GM19025 (cell line): ENCODE data around the gene CCNL2.
"Not testable (repeated sequence)": the region's sequence is repeated elsewhere in the genome, so short reads cannot be mapped to it uniquely, and the experiment has no call there.

Source experiments
- ATAC-seq: cut with Tn5 transposase; IDR thresholded peaks from one replicate; pipeline ENCODE4 v1.9.1; 2021; ENCODE audit warnings: mild to moderate bottlenecking, low read depth, moderate library complexity; ENCODE audit not compliant: unreplicated experiment

CCNL2 gene

GRCh38 chr1:1402072-1402900 is 3.2 kb upstream of the CCNL2 start:
- no peak for ATAC-seq

- no peak for ATAC-seq
These were observed 2.4 kb upstream of the CCNL2 start for GRCh38 chr1:1401457-1402010.

- ATAC-seq, result no peak
These were observed 1.7 kb upstream of the CCNL2 start for GRCh38 chr1:1400576-1401456.

- ATAC-seq, result no peak
These were observed 889 bp upstream of the CCNL2 start for GRCh38 chr1:1399872-1400575.

GRCh38 chr1:1398677-1399186 is 403 bp downstream of the CCNL2 start:
- peak; percentile 3 for ATAC-seq

GRCh38 chr1:1397839-1398523 is 1.2 kb downstream of the CCNL2 start:
- no peak for ATAC-seq

GRCh38 chr1:1395166-1395565 is 4.0 kb downstream of the CCNL2 start:
- no peak for ATAC-seq

GRCh38 chr1:1394116-1394515 is 5.0 kb downstream of the CCNL2 start:
- ATAC-seq, result no peak

GRCh38 chr1:1393428-1393827 is 5.7 kb downstream of the CCNL2 start:
- no peak for ATAC-seq

GRCh38 chr1:1393014-1393413 is 6.1 kb downstream of the CCNL2 start:
- no peak for ATAC-seq

- ATAC-seq, result no peak
These were observed 7.9 kb downstream of the CCNL2 start for GRCh38 chr1:1391225-1391624.

- ATAC-seq, result no peak
These were observed 8.5 kb downstream of the CCNL2 start for GRCh38 chr1:1390675-1391074.

GRCh38 chr1:1388078-1388472 is 11.1 kb downstream of the CCNL2 start:
- ATAC-seq, result no peak

GRCh38 chr1:1387098-1388077 is 11.7 kb downstream of the CCNL2 start:
- no peak for ATAC-seq

GRCh38 chr1:1385931-1386330 is 13.2 kb downstream of the CCNL2 start:
- no peak for ATAC-seq

GRCh38 chr1:1385339-1385738 is 13.8 kb downstream of the CCNL2 start:
- not testable (repeated sequence) for ATAC-seq

- no peak for ATAC-seq
These were observed 17.8 kb downstream of the CCNL2 start for GRCh38 chr1:1381294-1381693.

- no peak for ATAC-seq
These were observed 18.3 kb downstream of the CCNL2 start for GRCh38 chr1:1380860-1381259.
